ENCODE results near the gene ZRANB2.

Gene ZRANB2

DNA sequence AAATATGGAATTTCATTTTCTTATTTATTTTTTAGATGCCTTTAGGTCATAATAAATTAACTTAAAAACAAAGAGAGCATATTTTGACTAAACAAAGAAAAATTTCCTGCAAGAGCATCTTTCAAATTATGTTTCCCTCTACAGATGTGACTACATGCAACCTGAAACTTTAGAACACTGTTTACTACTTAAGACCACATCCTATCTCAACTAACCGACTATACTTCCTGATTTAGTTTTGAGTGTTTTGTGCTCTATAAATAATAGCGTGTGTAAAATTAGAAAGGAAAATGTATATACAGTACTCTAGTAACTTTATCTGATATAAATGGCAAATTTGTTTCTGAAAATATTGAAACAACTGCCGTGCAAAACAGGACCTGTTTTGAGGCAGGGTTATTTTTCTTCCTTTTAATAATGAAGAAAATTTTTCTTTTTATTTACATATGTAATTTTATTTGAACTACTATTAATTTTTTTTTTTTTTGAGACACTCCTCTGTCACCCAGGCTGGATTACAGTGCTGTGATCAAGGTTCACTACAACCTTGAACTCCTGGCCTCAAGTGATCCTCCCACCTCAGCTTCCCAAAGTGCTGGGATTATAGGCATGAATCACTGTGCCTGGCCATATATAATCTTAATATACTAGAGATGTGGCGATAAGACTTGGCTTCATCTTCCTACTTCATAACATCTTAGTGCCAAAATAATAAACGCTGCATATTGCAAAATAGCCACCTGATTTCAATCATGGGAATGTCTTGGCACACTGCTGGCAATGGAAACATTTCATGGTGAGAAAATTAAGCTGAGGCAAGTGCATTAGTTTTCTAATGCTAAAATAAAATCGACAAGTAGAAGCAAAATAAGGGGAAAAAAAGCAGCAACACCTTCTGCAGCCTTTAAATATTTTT is 12.3 kb downstream of the ZRANB2 start:
- no peak for DNase-seq (ENCODE audit: low read depth, low spot score)

GRCh38 chr1:71054791-71055190 is 26.0 kb downstream of the ZRANB2 start:
- no peak for DNase-seq (ENCODE audit: low read depth, low spot score)

- DNase-seq (ENCODE audit: low read depth, low spot score) = no peak
Measured at GRCh38 chr1:71054281-71054731, 26.5 kb downstream of the ZRANB2 start.

GRCh38 chr1:71053758-71054157 is 27.1 kb downstream of the ZRANB2 start:
- no peak for DNase-seq (ENCODE audit: low read depth, low spot score)

DNA sequence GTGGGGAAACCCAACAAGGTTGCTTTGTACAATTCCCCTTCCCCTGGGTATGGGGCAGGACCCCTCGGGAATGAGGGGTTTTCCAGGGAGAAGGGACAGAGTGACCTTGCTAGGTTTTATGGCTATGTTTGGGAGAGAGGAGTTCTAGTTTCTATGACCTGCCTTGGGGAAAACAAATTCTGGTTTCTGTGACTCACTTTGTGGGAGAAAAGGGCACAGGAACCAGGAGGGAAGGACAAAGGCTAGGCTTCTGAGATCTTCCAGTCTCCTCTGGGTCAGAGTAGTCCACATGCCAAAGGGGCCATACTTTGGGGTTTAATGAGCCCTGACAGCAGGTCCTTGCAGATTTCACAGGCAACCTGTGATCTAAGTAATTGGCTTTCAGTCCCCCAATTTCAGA is 27.7 kb downstream of the ZRANB2 start:
- DNase-seq (ENCODE audit: low read depth, low spot score) = no peak

GRCh38 chr1:71049951-71050598 is 30.8 kb downstream of the ZRANB2 start:
- no peak for DNase-seq (ENCODE audit: low read depth, low spot score)

DNA sequence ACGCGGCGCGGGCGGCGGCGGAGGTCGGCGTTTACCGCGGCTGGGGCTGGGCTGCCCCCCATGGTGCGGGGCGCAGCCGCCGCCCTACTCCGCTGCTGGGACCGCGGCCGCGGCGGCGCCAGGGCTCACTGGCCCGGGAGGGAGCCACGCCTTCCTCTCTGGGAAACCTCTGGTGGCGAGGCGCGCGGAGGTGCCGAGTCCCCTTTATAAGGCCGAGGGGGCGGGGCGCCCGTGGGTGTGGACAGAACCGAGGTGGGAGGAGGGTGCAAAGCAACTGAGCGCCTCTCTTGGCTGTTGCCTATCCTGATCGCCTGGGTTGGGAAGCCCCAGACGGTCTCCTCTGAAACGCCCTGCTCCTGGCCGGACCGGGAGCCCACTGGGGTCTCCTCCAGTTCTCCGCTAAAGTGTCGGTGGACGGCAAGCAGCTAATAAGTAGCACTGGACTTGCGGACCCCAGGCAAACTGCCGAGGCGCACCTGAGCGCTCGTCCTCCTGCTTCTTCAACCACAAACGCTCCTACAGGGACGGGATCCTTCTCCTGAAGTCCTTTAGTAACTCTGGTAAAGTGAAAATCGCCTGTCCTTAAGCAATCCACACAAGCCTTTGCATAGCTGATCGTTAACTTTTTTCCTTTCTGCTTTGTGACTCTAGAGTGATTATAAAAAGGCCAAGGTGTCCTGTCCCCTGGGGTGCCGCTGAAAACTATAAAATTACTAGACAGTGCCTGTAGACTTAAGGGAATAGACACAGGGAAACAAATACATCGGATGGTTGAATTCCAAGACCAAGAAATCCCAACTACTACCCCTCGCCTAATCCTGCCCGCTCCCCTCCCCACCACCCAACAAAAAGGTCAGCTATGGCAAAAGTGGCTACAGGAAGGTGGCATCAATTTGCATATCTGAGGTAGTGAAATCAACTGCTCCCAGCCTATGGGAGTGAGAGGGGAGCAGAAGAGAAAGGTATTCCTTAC is 32.9 kb downstream of the ZRANB2 start, which contains the start of gene PTGER3:
PTGER3 (minus strand) TSS at position 182 of the 973 bp plus-strand sequence. CDS start 239 bp downstream, outside the sequence.
- no peak for DNase-seq (ENCODE audit: low read depth, low spot score)

DNA sequence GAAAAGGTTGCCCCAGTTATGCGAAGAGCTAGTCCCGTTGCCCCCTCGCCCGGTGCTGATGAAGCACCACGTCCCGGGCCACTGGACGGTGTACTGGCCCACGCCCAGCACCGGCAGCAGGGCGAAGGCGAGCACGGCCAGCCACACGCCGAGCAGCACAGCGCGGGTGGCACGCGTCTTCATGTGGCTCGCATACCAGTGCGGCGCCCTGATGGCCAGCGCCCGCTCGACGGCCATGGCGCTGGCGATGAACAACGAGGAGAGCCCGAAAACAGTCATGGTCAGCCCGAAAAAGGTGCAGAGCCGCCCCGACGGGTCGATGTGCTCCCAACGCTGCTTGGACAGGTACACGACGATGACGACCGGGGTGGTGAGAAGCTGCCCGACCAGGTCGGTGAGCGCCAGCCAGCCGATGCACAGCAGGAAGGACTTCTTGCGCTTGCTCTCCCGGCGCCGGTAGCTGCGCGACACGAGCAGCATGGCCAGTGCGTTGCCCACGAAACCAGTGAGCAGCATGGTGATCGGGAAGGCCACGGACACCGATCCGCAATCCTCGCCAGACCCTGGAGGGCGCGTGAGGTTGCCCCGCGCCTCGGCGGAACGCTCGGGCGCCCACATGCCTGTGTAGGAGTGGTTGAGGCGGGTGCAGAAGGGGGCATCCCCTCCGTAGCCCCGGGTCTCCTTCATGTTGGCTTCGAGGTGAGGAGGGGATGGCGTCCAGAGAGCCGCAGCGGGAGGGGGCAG is 33.8 kb downstream of the ZRANB2 start:
- no peak for DNase-seq (ENCODE audit: low read depth, low spot score)

- DNase-seq (ENCODE audit: low read depth, low spot score) = no peak
Measured at GRCh38 chr1:71045463-71046028, 35.3 kb downstream of the ZRANB2 start.

DNA sequence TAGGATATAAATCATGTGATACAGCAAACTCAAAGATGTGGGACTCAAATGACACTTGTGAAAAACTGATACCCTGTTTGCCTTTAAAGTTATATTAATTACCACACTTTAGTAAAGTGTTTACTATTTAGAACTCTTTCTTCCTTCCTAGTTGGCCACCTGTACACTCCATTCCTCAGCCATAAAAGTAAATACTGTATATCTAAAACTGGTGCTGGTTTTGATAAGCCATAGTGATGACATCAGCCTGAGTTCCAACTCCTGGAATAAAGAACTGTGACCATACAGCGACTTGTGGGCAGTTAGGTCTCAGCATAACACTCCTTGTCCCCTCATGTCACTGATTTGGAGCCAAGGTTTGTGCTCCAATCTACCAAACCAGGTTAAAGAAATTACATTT is 36.0 kb downstream of the ZRANB2 start:
- no peak for DNase-seq (ENCODE audit: low read depth, low spot score)

DNA sequence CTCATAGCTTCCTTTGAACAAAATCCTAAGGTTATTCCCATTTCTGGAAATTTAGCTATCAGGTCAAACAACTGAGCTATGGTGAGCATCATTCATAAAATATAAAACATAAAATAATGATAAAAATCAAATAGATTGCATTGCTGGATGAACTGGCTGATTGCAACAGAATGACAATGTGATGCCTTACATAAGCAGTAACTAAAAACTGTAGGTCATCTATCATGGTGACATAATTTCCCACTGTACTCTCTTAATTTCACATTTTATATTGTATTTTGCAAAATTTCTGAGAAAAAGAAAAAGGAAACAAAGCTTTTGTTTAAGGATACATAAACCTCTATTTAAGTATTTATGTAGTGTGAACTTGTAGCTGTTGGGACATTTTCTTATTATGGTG is 37.8 kb downstream of the ZRANB2 start:
- DNase-seq (ENCODE audit: low read depth, low spot score) = no peak

DNA sequence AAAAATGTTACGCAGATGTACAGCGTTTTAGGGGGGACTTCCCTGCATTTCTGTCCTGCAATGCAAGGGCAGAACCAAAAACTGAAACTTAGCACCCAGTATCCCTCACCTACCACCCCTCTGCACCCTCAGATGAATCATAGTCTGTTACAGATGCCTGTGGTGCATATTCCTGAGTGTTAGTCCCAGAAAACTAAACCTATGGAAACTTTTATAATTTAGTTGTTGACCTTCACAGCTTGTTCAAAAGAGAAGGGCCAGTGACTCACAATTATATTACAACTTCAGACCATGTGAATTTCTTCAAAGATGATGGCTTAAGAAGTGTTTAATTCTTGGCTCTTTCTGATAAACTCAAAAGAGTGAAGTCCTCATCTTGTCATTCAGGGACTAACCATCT is 39.0 kb downstream of the ZRANB2 start:
- DNase-seq (ENCODE audit: low read depth, low spot score) = no peak

DNA sequence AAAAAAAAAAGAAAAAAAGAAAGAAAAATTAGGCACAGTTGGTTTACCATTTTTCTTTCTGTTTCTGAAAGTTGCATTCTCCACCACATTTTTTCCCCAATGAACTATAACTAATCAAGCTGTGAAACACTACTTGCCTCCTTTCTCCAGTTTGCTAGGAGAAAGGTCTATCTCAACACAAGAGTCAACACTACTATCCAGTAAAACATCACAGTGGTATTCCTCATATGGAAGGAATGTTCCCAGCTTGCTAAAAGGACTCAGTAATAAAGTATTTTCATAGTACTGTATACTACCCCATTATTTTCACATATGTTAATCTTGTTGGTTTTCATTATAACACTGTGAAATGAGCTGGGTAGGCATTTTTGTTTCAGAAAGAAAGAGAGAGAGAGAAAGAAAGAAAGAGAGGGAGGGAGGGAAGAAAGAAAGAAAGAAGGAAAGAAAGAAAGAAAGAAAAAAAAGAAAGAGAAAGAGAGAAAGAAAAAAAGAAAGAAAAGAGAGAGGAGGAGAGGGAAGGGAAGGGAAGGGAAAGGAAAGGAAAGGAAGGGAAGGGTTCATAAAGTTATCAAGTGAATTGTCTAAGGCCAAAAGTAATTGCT is 41.1 kb downstream of the ZRANB2 start:
- DNase-seq (ENCODE audit: low read depth, low spot score) = no peak

GRCh38 chr1:71038942-71039341 is 41.9 kb downstream of the ZRANB2 start:
- DNase-seq (ENCODE audit: low read depth, low spot score) = no peak

DNA sequence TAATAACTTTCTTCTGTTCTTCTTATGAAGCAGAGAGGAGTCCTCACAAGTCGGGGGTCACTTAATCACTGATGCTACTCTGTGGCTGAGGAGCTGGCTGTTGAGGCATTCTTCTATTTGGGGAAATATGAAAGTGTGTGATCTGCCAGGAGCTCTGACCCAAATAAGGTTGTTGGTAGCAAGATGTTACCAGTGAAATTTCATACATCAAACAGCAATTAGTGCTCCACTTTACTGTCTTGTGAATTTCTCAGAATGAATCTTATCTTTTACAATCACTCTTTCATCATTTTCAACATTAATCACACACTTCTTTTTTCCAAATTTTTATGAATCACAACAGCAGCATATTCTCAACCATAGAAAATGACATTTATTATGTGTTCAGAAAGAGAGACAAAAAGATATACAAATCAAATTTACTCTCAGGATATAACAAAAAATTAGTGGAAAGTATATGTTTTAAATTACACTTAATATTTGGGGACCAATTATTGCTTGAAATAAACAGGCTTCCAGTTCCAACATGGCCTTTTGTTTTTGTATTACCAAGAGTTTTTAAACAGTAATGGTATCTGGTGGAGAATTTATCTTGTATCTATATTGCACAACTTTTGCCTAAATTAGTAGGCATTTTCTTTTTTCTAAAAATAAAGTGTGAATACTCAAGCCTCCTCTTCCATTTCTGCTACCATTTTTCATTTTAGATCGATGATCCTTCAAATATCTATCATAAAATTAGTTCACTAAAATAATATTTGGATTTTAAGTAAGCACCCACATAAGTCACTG is 42.8 kb downstream of the ZRANB2 start:
- no peak for DNase-seq (ENCODE audit: low read depth, low spot score)

DNA sequence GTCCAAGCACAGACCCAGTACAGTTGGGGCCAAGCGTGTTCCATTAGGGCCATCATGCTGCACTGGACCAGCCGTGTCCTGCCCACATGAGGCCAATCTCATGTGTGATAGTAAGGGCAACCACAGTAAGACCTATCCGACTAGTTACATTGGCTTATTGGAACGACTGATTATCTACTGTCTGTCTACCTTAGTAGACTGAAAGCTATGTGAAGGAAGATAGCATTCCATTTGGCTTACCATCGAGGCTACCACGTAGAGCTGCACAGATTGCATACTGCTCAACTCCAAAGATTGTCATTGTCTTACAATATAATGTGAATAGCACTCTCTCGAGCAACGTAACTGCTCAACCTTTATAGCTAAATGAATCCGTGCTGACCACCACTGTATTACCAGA is 43.8 kb downstream of the ZRANB2 start:
- no peak for DNase-seq (ENCODE audit: low read depth, low spot score)

- no peak for DNase-seq (ENCODE audit: low read depth, low spot score)
Measured at GRCh38 chr1:71033136-71033535, 47.7 kb downstream of the ZRANB2 start.

DNA sequence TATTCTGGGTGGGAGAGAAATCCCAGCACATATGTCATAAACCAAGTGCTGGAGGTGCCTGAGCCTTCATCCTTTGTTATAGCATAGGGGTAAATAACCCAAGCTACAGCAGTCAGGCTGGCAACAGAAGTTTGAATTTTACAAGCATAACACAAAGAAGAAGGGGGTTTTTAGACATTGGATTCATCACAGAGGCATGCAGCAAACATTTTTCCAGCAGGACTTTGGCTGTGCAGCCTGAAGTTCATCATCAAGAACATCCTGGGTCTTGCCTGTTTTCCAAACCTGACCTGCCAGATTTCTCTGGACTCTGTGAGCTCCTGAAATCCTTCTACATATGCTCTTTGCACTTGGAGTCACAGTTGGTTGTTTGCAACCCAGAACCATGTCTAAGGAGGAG is 49.4 kb downstream of the ZRANB2 start:
- no peak for DNase-seq (ENCODE audit: low read depth, low spot score)

- no peak for DNase-seq (ENCODE audit: low read depth, low spot score)
Measured at GRCh38 chr1:71030026-71030425, 50.8 kb downstream of the ZRANB2 start.
